Stimulated activated CD8-positive, alpha-beta memory T cell treated with anti-CD3 and anti-CD28 coated beads, Interleukin-12 subunit alpha, Interleukin-12 subunit beta, amount 100 ng/mL, for 24 hours (primary cell): Measurements from ENCODE around the gene BRD2.

Experiments
- DNase-seq: peaks from one replicate; pipeline ENCODE4 v3.0.0-alpha.2; 2020; ENCODE audit errors: extremely low read depth

BRD2 gene

GRCh38 chr6:32972353-32973143, 4.2 kb downstream of the BRD2 start:
- no peak for DNase-seq

- no peak for DNase-seq
Measured at GRCh38 chr6:32973144-32974015, 5.0 kb downstream of the BRD2 start.

DNA sequence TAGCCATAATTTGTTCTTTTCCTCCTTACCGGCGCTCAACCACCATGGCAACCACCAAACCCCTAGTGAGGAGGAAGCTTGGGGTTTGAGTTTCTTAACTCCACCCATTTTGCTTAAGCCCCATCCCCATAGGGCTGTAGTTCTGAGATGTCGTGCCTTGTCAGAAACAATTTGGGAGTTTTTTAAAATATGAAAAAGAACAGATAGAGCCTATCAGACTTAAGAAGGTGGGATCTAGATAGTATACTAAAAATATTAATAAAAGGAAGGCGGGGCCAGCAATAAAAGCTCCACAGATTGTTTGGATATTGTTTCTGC, 5.6 kb downstream of the BRD2 start:
- DNase-seq, result no peak

- no peak for DNase-seq
Measured at GRCh38 chr6:32974541-32975308, 6.3 kb downstream of the BRD2 start.

DNA sequence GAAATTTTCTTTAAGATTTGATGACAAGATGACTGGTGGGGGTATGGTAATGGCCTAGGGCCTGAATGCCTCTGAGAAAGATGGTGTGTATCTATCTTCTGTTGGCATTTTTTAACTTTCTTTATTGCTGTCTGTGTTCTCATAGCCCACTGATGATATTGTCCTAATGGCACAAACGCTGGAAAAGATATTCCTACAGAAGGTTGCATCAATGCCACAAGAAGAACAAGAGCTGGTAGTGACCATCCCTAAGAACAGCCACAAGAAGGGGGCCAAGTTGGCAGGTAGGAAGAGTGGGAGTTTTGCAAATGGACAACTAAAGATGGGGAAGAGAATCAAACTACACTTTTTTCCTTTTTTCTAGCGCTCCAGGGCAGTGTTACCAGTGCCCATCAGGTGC, 7.5 kb downstream of the BRD2 start:
- DNase-seq, result no peak

DNA sequence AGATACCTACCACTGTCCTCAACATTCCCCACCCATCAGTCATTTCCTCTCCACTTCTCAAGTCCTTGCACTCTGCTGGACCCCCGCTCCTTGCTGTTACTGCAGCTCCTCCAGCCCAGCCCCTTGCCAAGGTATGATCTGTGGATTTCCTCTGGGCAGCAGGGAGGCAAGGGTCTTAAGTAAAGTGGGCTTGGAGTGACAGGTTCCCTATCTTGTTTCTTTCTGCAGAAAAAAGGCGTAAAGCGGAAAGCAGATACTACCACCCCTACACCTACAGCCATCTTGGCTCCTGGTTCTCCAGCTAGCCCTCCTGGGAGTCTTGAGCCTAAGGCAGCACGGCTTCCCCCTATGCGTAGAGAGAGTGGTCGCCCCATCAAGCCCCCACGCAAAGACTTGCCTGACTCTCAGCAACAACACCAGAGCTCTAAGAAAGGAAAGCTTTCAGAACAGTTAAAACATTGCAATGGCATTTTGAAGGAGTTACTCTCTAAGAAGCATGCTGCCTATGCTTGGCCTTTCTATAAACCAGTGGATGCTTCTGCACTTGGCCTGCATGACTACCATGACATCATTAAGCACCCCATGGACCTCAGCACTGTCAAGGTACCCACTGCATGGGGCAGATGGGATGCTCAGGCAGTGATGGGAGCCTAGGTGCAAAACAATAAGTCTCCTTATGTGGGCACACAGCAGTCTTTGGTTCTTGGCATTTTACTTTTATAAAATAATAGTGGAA, 8.1 kb downstream of the BRD2 start:
- no peak for DNase-seq

- no peak for DNase-seq
Measured at GRCh38 chr6:32977272-32977952, 9.0 kb downstream of the BRD2 start.

DNA sequence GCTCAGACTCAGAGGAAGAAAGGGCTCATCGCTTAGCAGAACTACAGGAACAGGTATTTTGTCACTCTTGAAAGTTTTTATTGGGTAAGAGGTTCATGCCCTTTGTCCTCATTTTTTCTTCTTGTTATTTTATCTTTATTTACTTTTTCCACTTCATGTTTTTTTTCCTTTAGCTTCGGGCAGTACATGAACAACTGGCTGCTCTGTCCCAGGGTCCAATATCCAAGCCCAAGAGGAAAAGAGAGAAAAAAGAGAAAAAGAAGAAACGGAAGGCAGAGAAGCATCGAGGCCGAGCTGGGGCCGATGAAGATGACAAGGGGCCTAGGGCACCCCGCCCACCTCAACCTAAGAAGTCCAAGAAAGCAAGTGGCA, 9.5 kb downstream of the BRD2 start:
- no peak for DNase-seq

DNA sequence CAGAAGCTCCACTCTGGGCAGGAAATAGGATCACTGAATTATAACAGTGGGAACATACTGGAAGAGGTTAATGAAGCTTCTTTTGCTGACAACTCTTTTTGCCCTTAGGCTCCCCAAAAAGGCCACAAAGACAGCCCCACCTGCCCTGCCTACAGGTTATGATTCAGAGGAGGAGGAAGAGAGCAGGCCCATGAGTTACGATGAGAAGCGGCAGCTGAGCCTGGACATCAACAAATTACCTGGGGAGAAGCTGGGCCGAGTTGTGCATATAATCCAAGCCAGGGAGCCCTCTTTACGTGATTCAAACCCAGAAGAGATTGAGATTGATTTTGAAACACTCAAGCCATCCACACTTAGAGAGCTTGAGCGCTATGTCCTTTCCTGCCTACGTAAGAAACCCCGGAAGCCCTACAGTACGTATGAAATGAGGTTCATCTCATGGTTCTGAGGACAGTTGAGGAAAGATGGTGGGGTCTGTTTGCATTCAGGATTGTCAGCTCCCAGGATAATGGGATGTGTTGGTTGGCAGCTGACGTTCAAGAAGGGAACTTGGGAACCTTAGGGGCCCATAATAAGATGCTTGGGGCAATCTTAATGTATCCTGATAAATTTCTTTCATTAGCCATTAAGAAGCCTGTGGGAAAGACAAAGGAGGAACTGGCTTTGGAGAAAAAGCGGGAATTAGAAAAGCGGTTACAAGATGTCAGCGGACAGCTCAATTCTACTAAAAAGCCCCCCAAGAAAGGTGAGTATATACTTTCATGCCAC, 11.5 kb downstream of the BRD2 start:
- no peak for DNase-seq

DNA sequence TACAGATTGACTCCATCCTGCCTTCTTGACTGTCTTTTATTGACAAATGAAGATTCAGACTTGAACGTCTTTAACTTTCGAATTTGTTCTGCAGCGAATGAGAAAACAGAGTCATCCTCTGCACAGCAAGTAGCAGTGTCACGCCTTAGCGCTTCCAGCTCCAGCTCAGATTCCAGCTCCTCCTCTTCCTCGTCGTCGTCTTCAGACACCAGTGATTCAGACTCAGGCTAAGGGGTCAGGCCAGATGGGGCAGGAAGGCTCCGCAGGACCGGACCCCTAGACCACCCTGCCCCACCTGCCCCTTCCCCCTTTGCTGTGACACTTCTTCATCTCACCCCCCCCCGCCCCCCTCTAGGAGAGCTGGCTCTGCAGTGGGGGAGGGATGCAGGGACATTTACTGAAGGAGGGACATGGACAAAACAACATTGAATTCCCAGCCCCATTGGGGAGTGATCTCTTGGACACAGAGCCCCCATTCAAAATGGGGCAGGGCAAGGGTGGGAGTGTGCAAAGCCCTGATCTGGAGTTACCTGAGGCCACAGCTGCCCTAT, 12.2 kb downstream of the BRD2 start:
- DNase-seq, result no peak

DNA sequence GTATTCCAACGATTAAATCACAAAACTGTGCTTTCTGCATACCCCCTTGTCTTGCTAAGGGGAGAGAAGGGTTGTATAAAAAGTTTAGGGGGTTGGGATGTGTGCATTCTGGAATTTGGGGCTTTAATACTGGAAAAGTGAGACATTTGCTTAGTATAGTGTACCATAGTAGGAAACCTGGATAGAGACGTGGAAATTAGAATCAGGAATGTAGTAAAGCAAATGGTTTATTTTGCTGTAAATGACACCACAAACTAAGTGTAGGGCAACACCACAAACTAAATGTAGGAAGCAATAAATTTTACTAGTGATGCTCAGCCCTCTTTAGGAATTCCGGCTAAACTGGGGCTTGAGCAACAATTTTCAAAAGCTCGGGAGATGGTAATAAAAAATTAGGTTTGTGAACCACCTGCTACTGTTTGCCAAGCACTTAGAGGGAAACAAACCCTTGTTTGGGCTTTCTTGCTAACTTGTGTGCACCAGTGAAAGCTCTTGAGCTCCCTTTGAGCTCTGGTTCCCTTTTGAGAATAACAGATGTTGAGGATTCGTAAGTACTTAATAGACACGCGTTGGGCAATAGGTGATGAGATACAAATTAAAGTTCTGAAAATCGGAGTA, 13.8 kb downstream of the BRD2 start:
- no peak for DNase-seq

DNA sequence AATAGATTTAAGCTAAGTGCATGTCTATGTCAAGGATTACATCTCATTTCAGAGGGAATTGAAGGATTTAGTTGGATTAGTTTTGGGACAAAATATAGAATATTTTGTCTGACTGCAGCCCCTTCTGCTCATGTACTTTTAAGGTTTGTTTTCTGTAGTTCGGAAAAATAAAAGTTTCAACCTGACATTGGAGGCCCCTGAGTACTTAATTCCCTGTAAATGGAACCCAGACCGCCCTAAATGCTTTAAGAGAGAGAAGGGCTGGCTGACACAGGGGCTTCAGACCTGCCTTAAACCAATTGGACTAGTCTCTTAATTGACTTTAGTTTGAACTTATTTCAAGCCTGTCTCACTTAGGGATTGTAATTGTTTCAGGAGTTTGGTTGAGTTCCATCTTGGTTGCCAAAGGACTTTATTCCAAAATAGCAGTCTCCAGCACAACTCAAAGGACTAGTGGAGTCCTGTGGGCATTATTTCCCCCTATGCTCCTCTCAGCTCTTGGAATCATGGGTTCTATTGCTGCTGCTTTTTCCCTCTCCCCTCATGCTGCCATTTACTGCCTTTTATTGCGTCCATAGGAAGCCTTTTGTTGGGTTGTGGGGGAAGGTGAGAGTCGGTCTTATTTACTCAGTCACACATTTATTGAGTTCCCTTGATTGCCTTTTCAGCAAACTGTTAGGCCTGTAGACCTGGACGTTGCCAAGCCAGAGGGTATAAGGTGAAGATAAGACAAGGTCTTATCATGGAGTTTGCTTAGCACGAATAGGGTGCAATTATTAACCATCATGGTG, 14.5 kb downstream of the BRD2 start:
- DNase-seq, result no peak

- no peak for DNase-seq
Measured at GRCh38 chr6:32983493-32983848, 15.1 kb downstream of the BRD2 start.

- DNase-seq, result no peak
Measured at GRCh38 chr6:32983964-32984621, 15.7 kb downstream of the BRD2 start.

DNA sequence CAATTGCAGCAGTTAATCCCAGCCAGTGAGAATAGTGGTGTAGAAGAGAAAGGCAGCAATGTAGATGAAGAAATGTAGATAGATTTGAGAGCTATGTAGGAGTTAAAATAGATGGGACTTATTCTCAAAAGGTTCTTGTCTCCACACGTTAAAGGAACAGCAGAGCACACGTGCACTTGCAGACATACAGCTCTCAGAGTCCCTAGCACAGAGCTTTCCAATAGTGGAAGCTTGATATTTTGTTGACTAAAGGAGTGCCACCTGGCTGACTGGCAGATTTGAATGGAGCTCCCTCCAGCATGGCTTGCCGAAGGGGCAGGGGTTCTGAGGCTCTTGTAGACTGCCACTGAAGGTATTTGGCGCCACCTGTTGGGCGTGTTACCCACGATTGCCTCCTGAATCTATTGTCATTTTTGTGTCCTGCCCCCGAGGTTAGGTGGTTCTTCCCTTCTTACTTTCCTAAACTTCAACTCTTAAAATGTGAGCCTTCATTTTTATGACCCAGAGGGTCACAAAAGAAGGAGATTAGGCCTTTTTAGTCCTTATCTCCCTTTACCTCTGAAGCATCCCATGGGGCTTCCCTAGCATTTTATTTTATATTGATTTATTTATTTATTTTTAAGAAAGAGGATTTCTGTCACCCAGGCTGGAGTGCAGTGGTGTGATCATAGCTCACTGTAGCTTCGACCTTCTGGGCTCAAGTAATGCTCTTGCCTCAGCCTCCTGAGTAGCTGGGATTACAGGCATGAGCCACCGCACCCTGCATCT, 16.4 kb downstream of the BRD2 start:
- DNase-seq, result no peak

DNA sequence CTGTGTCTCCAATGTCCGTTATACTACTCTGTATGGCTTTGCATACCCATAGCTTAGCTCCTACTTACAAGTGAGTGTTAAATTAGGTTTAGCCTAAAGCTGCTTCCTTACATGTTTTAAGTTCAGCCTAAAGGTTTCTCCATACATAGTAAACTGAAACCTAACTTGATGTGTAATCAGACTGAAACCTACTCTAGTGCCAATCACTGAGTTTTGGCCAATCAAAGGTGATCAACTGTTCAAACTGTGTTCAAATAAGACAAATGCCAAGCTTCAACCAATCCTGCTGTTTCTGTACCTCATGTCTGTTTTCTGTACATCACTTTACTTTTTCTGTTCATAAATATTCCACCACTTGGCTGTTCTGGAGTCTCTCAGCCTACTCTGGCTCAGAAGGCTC, 21.0 kb downstream of the BRD2 start:
- no peak for DNase-seq

GRCh38 chr6:32991972-32992371, 23.6 kb downstream of the BRD2 start:
- no peak for DNase-seq
